NCI-H2081 treated with DMSO at 0.1 percent for 48 hours (cell line): ENCODE results near the gene SOCS1.
"Not testable (repeated sequence)": the region's sequence is repeated elsewhere in the genome, so short reads cannot be mapped to it uniquely, and the experiment has no call there.

Source experiments
- DNase-seq: peaks from one replicate; lab custom pipeline; 2025; lab: John Stamatoyannopoulos, UW

Gene SOCS1, protein sequence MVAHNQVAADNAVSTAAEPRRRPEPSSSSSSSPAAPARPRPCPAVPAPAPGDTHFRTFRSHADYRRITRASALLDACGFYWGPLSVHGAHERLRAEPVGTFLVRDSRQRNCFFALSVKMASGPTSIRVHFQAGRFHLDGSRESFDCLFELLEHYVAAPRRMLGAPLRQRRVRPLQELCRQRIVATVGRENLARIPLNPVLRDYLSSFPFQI

DNA sequence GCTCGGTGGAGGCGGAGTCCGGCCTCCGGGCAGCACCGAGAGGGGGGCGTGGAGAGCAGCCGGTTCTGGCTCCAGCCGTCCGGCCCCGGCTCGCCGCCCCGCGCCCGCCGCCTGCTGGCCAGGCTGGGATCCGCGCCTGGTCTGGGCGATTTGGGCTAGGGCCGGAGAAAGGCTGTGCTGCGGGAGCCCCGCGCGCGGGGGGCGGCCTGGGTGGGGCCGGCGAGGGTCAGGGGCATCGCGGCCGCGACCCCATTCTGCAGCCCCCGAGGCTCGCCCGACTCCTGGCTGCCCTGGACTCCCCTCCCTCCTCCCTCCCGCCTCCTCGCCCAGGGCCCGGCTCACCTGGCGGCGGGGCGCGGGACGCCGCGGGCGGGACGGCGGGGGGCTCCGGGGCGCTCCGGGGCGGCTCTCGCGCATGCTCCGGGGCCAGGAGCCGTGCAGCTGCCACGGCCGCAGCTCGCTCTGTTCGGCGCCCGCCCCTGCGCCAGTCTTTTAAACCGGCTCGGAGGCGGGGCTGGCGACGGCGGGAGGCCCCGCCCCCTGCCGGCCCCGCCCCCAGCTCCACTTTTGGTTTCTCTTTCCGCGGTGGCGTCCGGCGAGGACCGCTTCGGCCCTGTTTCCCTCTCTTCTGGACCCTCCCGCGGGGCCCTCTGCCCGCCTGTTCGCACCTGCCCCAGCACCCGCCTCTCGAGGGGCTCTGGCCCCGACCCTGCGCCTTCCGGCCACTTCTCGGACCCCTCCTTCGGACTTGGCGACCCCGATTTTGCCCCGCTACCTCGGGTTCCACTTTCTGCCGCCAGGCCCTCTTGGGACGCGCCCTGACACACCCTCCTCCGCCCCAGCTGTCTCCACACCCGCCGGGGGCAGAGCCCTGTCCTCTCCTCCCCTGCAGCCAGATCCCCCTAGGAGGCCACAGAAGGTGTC lies at the start of gene SOCS1:
SOCS1 (minus strand) TSS at position 468 of the 924 bp plus-strand sequence. CDS start 726 bp downstream, outside the sequence.
- DNase-seq, result peak; percentile 29

DNA sequence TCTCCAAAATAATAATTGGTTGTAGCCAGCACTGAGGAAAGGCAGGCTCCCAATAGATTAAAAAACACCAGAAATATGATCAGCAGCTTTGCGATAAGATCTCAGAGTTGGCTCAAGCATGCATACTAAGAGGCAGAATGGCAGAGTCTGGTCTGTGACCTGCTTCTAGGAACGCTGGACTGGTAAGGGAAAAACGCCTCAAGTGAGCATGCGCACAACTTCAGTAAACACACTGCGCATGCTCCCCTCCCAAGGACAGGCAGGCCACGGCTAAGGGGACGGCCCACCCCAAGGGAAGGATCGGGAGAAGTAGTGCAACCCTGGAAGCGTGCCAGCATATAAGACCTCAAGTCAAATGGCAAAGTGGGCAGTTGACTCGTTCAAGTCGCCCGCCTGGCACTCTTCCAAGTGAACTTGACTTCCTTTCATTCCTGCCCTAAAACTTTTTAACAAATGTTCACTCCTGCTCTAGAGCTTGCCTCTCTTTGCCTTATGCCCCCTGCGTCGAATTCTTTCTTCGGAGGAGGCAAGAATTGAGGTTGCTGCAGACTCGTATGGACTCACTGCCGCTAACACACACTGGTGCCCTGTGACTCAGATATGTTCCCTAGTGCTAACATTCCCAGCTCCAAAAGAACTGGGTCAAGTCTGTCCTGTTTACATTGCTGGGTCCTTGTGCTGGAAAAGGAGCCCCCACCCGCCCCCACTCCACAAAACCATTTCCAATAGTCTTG lies 47.6 kb upstream of the SOCS1 start:
- DNase-seq, result no peak

DNA sequence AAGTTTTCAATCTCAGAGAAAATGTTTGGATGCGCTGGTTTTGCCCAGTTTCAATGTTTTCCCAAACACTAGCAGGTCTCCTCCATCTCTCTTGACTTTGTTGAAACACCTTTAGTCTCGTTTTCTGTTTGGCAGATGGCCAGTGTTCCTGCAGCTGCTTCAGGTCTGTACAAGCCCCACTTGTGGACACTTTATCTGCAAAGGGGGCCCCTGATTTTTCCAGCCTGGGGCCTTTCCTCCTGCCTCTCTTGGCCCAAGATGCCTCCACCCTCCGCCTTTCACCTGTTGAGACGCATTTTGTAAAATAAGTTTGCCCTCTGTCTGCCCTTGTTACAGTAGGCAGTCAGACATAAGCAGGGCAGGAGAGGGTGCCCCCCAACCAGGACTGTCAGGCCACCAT lies 47.0 kb upstream of the SOCS1 start:
- no peak for DNase-seq

DNA sequence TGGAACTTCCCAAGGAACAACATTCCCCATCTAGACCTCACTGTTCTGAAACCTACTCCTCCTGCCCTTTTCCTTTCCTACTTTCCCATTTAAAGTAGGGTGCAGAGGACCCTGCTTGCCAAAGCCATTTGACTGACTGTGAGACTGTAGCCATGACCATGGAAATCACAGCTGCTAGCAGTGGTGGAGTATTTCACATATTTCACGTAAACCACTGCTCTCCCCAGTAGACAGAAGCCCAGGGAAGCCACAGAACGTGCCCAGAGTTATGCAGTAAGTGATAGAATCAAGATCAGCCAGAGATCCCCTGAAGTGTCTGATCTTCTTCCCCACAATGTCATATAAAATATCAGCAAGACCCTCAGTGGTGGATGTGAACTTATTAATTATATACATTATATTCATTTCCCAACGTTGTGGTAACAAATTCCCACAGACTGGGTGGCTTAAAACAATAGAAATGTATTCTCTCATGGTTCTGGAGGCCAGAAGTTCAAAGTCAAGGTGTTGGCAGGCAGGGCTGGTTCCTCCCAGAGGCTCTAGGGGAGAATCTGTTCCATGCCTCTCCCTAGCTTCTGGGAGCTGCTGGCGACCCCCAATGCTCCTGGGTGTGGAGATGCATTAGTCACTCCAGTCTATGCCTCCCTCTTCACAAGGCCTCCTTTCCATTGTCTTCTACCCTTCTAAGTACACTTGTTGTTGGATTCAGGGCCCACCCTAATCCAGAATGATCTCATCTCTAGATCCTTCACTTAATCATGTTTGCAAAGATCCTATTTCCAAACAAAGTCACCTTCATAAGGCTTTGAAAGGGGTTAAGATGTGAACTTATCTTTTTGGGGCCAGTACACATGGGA lies 45.9 kb upstream of the SOCS1 start:
- DNase-seq, result no peak

DNA sequence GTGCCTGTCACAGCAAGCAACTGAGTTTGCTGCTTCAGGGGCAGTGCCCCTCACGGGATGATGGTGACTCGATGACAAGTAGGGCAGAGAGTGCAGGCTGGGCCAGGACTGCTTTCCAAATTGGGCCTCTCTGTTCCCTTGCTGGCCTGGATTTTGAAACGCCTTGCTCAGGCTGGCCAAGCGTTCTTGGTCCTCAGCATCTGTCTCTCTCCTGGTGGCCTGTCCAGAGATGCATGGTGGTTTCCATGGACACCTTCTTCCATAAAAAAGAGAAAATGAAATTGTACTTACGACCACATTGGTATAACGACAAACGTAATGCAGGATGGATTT lies 44.5 kb upstream of the SOCS1 start:
- DNase-seq, result no peak

DNA sequence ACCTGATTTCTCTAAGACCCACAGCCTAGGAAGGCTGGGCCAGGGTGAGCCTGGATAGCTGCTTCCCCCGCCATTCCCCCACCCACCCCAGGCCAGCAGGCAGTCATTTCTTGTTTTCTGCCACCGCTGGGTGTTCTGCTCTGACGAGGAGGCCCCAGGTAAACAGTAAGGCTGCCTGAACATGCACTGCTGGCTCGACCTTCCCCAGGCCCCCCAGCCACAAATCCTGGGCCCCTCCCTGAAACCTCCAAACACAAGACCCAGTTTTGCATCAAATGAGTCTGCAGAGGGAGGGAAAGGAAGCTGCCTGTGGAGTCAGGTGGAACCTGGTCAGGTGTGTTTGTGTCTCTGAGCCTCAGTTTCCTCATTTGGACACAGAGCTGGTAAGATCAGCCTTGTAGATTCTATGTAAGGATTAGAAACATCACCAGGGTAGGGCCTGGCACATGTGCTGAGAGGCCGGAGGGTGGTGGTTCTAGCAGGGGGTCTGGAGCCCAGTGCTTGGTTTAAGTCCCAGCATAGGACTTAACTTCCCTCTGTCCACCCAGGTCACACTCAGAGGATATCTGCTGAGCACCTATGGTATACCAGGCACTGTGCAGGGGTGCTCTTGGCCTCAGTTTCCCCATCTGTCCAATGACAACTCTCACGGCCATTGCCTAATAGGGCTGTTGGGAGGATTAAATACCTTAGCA lies 44.0 kb upstream of the SOCS1 start:
- no peak for DNase-seq

DNA sequence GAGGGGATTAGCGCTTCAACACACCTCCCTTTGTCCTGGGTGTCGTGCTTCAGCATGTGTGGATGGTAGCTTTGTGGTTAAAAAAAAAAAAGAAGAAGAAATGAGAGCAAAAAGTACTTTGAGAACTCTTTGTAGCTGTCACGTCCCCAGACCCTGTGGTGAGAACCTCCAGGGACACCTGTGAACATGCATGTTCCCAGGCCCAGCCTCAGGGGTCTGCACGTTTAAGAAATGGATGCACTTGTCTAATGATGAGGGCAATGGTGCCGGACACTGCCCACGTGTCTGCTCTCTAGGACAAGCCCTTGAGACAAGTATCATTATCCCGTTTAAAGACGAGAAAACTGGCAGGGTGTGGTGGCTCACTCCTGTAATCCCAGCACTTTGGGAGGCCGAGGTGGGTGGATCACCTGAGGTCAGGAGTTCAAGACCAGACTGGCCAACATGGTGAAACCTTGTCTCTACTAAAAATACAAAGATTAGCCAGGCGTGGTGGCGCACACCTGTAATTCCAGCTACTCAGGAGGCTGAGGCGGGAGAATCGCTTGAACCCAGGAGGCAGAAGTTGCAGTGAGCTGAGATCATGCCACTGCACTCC lies 43.0 kb upstream of the SOCS1 start:
- not testable (repeated sequence) for DNase-seq

DNA sequence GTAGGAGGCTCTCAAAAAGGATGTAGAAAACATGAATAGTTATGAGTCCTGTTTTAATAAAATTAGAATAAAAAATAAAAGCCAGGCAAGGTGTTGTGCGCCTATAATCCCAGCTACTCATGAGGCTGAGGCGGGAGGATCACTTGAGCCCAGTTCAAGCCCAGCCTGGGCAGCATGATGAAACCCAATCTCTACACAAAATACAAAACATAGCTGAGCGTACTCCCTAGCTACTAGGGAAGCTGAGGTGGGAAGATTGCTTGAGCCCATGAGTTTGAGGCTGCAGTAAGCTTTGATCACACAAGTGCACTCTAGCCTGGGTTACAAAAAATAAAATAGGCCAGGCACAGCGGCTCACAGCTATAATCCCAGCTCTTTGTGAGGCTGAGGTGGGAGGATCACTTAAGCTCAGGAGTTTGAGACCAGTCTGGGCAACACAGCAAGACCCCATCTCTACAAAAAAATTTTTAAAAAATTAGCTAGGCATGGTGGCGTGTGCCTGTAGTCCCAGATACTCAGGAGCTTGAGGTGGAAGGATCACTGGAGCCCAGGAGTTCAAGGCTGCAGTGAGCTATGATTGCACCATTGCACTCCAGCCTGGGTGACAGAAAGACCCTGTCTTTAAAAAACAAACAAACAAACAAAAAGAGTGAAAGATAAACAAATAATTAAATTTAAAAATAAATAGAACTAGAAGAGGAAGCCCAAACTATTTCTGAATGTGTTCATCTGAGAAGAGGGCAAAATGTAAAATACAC lies 42.3 kb upstream of the SOCS1 start:
- DNase-seq, result no peak

DNA sequence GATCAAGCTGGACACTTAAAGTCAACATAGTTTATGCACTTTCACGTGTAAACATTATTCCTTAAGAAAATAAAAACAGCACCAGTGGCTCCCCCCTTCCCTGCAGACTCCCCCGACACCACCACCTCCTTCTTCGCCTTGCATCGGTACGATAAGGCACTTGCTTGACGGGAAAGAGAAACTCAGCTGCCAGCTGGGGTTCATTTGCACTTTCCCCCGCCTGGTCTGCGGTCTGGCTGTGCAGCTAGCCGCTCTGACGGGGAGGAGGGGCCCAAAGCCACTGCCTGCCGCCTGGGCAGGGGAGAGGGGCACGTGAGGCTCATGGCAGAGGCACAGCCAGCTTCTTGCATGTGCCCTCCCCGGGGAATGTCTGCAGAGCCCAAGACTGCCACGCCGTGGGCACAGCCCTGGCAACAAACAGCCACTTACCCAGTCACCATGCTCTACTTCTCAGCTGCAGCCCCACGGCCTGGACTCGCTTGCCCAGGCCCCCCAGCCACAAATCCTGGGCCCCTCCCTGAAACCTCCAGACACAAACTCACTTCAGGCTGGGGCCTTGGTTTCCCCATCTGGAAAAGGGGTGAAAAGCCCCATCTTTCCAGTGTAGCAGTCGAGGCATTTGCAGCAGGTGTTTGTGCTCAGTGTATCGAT lies 41.6 kb upstream of the SOCS1 start:
- no peak for DNase-seq

DNA sequence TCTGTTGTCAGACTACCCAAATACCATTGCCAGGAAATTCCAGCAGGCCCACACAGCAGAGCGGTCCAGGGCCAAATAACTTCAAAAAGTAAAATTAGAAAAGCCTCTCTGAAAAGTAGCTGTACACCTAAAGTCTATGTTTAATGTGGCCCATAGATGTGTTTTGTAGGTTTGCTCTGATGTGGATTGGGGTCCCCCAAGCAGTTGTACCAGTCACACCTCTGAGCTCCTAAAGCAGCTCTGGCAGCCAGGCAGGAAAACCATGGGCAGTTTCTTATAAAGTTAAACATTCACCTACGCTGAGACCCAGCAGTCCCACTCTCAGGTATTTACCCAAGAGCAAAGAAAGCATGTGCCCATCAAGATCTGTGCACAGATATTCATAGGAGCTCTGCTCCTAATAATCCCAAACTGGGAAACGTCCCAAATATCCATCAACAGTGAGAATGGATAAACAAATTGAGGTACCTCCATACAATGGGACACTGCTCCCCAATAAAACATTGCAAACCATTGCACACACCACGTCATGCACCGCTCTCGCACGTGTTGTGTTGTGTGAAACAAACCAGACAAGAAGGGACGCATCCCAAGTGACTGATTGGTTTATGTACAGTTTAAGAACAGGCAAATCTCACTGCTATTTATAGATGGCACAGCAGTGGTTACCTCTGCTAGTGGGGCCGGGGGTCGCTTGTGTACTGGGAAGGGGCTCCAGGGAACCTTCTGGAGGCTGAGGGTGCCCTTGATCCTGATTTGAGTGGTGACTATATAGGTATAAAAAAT lies 40.9 kb upstream of the SOCS1 start:
- DNase-seq, result no peak

DNA sequence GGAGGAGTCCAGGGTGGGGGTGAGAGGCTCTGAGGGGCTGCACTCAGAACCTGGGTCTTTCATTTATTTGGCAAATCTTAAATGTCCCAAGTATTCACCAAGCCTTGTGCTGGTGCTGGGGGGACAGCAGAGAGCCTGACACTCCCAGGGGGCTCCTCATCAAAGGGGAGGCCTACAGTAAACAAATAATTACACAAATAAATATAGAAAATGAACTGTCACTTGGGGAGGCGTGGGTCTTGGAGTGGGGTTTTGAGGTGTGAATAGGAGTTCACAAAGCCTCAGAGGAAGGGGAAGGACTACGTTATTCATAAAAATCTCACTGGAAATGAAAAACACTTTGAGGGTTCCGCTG lies 40.3 kb upstream of the SOCS1 start:
- DNase-seq, result no peak

DNA sequence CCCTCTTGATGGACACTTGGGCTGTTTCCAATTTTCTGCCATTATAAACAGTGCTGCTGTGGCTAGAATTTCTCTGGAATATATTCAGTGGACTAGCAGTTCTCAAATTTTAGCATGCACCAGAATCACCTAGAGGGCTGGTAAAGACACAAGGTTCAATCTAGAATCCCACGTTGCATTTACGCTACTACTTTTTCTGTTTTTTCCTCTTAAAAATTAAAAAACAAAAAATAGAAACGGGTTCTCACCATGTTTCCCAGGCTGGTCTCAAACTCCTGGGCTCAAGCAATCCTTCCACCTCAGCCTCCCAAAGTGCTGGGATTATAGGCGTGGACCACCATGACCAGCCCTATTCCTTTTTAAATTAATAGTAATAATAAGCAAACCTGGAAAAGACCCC lies 39.7 kb upstream of the SOCS1 start:
- DNase-seq, result no peak

DNA sequence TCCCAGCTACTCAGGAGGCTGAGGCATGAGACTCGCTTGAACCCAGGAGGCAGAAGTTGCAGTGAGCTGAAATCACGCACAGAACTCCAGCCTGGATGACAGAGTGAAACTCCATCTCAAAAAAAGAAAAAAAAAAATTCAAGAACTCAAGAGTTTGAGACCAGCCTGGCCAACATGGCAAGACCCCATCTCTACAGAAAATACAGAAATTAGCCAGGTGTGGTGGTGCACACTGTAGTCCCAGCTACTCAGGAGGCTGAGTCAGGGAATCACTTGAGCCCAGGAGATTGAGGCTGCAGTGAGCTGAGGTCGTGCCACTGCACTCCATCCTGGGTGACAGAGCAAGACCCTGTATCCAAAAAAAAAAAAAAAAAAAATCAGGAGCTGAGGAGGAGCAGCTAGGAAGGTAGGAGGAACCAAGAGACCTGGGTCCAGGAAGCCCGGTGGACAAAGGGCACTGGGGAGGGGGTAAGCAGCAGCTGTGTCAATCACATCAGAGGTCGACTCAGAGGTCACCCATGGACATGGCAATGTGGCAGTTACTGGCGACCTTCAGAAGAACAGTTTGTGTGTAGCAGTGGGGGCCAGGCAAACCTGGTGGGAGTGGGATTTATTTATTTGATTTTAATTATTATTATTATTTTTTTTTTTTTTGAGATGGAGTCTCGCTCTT lies 36.2 kb upstream of the SOCS1 start:
- no peak for DNase-seq

DNA sequence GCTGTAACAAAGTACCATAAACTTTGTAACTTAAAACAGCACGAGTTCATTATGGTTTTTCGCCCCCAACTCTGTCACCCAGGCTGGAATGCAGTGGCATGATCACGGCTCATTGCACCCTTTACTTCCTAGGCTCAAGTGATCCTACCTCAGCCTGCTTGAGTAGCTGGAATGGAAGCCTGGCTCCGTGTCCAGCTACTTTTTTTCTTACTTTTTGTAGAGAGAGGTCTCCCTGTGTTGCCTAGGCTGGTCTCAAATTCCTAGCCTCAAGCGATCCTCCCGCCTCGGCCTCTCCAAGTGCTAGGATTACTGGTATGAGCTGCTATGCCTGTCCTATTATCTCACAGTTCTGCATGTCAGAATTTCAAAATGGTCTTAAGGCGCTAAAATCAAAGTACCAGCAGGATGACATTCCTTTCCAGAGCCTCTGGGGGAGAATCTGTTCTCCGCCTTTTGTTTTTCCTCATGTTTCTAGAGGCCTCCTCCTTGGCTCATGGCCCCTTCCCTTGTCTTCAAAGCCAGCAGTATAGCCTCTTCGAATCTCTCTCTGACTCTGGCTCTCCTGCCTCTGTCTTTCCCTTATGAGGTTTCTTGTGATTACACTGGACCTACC lies 35.2 kb upstream of the SOCS1 start:
- no peak for DNase-seq

DNA sequence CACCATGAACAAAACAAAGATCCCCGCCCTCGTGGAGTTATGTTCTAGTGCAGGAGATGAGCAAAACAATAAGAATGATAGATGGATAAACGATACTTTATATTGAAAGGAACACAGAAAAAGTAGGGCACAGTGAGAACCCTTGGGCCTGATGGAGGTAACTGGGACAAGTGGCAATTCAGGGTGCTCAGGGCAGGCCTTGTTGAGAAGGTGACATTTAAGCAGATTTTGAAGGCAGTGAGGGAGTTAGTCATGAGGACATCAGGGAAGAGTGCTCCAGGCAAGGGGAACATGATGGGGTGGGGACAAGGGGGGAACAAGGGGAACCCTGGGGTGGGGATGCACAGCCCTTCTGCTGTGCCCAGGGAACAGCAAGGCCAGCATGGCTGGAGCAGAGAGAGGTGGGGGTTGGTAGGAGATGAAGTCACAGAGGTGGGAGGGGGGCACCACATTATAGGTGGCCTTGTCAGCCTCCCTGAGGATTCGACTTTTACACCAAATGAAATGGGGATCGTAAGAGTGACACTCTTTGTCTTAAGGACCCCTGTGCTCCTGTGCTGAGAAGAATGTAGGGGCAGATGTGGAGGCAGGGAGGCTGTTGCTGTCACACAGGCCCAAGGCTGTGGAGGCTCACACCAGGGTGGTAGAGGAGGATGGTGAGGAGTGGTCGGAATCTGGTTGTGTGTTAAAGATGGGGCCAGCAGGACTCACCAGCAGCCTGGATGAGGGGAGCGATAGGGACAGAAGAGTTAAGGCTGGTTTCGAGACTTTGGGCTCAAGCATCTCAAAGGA lies 34.3 kb upstream of the SOCS1 start:
- no peak for DNase-seq

DNA sequence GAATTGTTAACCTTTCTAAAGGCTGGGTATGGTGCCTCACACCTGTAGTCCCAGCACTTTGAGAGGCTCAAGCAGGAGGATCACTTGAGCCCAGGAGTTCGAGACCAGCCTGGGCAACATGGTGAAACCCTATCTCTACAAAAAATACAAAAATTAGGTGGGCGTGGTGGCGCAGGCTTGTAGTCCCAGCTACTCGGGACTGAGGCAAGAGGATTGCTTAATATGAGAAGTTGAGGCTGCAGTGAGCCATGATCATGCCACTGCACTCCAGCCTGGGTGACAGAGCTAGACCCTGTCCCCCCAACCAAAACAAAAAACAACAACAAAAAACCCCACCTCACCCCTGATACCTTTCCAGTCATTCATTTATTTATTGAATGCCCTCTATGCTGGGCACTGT lies 33.7 kb upstream of the SOCS1 start:
- not testable (repeated sequence) for DNase-seq

DNA sequence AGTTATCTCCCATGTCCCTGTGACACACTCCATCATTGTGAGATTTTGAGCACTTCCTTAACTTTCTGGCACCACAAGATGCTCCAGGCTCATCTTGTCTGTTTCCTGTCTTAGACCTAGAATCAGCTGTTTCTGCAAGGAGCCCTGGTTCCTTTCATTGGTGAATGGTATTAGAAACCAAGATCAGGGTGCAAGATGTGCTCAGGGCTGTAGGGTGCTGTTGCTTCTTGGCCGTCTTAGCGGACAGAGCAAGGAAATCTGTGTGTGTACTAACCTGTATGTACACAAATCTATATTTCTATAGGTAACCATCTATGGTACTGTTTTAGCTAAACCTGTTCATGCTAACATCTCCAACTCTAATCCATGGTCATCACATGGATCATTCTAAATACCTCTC lies 33.2 kb upstream of the SOCS1 start:
- no peak for DNase-seq
